Measurements from ENCODE around the gene MTO1.
"Not testable (repeated sequence)": the region's sequence is repeated elsewhere in the genome, so short reads cannot be mapped to it uniquely, and the experiment has no call there.

Gene MTO1

DNA sequence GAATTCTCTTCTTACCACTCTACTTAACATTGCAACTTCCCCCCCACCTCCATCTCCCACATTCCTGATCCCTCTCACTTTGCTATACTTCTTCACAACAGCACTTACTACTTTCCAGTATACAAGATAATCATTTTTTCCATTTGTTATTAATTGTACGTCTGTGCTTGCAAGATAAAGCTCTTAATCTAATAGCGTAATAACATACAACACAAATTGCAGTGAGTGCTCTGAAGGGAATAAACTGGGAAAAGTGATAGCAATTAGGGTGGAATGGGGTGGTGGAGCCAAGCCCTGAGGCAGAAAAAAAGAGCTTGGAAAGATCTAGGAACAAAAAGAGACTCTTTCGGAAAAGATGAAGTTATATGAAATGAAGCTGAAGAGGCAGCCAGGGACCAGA is 18.0 kb upstream of the MTO1 start:
- Mint-ChIP-seq H3K27ac (no peak overlapping the region), H3K36me3 (ENCODE audit: low read depth) (no peaks in the 10 kb centered on the region), H3K4me1 (no peaks in the 10 kb centered on the region), H3K27me3 (ENCODE audit: low read depth) (peaks cover 4% of the 10 kb centered on the region), H3K9me3 (no peaks in the 10 kb centered on the region), H3K4me3 (no peak overlapping the region)
- TF ChIP-seq, protein P1, sequence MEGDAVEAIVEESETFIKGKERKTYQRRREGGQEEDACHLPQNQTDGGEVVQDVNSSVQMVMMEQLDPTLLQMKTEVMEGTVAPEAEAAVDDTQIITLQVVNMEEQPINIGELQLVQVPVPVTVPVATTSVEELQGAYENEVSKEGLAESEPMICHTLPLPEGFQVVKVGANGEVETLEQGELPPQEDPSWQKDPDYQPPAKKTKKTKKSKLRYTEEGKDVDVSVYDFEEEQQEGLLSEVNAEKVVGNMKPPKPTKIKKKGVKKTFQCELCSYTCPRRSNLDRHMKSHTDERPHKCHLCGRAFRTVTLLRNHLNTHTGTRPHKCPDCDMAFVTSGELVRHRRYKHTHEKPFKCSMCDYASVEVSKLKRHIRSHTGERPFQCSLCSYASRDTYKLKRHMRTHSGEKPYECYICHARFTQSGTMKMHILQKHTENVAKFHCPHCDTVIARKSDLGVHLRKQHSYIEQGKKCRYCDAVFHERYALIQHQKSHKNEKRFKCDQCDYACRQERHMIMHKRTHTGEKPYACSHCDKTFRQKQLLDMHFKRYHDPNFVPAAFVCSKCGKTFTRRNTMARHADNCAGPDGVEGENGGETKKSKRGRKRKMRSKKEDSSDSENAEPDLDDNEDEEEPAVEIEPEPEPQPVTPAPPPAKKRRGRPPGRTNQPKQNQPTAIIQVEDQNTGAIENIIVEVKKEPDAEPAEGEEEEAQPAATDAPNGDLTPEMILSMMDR (IDR thresholded peaks at IDR 0.05; ENCODE audit: unreplicated experiment in 3 of 3), result no peak

DNA sequence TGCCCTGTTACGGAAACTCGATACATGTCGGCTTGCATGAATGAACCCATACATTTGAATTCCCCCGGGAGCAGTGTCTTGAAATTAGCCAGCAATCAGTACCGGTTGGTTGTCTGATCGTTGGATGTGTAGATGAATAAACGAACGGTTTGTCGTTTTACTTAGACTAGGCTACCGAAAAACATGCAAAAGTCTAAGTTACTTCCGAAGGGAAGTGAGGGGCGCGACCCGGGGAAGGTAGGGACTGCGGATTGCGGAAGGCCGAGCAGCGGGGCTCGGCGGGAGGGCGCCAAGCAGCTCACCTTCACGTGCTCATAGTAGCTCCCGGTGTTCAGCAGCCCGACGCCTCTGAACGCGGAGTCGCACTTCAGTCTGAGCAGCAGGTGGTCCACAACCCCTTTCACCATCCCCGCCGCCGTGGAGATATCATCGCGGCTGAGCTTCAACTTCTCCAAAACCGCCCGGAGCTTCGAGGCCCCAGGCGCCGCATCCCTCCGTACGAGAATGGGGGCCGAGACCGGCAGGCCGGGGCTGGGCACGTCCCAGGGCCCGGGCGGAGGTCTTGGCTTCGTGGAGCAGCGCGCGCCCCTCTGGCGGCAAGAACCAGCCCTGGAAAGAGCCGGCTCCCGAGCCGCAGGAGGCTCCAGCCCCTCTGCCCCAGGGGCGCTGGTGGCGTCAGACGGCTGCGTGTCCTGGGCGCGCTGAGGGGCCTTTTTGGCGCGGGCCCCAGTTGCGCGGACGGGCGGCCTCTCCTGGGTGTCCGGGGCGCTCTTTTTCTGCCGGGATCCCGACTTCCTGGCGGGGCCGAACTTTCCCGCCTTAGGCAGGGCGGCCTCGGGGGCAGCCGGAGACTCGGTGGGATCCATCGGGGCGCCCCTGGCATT is 10.1 kb upstream of the MTO1 start:
- Mint-ChIP-seq H3K27ac (no peak overlapping the region), H3K36me3 (ENCODE audit: low read depth) (no peaks in the 10 kb centered on the region), H3K27me3 (ENCODE audit: low read depth) (peaks cover 14% of the 10 kb centered on the region), H3K4me1 (no peaks in the 10 kb centered on the region), H3K4me3 (peak overlapping the region; percentile 38 to 75 (median 53)), H3K9me3 (peaks cover 3% of the 10 kb centered on the region)
- TF ChIP-seq, protein P1 (IDR thresholded peaks at IDR 0.05; ENCODE audit: unreplicated experiment in 3 of 3), result no peak

- no peaks in the 10 kb centered on the region for H3K4me1 Mint-ChIP-seq
- H3K27me3 Mint-ChIP-seq (ENCODE audit: low read depth), result peaks cover 14% of the 10 kb centered on the region
- H3K27ac Mint-ChIP-seq, result no peak within 1 kb of the TSS
- H3K9me3 Mint-ChIP-seq, result peaks cover 3% of the 10 kb centered on the region
- TF ChIP-seq, protein P1 (IDR thresholded peaks at IDR 0.05; ENCODE audit: unreplicated experiment in 3 of 3), result no peak
- H3K4me3 Mint-ChIP-seq, result peak within 1 kb of the TSS; percentile 38 to 75 (median 53)
- no peaks in the 10 kb centered on the region for H3K36me3 Mint-ChIP-seq (ENCODE audit: low read depth)
Measured at GRCh38 chr6:73452107-73452461, 9.5 kb upstream of the MTO1 start, which contains the start of gene CGAS. TSS of gene CGAS (minus strand) at chr6:73452297. CDS start at chr6:73452181, 116 bp downstream.

DNA sequence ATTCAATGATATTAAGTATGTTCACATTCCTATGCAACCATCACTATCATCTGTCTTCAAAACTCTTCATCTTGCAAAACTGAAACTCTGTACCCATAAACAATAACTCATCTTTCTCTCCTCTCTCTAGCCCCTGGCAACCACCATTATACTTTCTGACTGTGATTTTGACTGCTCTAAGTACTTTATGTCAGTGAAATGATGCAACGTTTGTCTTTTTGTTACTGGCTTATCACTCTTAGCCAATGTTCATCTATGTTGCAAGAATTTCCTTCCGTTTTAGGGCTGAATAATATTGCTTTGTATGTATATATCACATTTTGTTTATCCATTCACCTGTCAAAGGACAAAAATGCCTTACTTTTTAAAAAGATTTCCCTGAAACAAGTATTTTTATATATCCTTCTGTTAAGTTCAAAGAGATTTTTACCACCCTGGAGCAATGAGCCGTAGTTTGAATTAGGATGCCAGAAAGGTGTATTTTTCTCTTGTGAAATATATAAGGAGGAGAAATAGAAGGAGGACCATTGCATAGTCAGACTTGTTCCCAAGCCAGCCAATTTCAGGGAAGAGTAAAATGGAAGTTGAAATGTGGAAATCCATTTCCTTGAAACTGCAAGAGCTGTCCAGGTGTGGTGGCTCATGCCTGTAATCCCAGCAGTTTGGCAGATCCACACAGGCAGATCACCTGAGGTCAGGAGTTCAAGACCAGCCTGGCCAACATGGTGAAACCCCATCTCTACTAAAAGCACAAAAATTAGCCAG is 5.5 kb upstream of the MTO1 start:
- H3K4me1 Mint-ChIP-seq, result no peaks in the 10 kb centered on the region
- H3K36me3 Mint-ChIP-seq (ENCODE audit: low read depth), result no peaks in the 10 kb centered on the region
- no peak overlapping the region for H3K4me3 Mint-ChIP-seq
- no peak overlapping the region for H3K27ac Mint-ChIP-seq
- TF ChIP-seq, protein P1 (IDR thresholded peaks at IDR 0.05; ENCODE audit: unreplicated experiment in 3 of 3), result no peak
- H3K27me3 Mint-ChIP-seq (ENCODE audit: low read depth), result peaks cover 4% of the 10 kb centered on the region
- no peaks in the 10 kb centered on the region for H3K9me3 Mint-ChIP-seq

- H3K36me3 Mint-ChIP-seq (ENCODE audit: low read depth); H3K27ac Mint-ChIP-seq; H3K9me3 Mint-ChIP-seq; H3K27me3 Mint-ChIP-seq (ENCODE audit: low read depth): not testable (repeated sequence)
- peaks cover 10% of the 10 kb centered on the region for H3K4me1 Mint-ChIP-seq
- H3K4me3 Mint-ChIP-seq, result peak overlapping the region; percentile 25 to 77 (median 68)
Measured at GRCh38 chr6:73459474-73459873, 2.1 kb upstream of the MTO1 start.

DNA sequence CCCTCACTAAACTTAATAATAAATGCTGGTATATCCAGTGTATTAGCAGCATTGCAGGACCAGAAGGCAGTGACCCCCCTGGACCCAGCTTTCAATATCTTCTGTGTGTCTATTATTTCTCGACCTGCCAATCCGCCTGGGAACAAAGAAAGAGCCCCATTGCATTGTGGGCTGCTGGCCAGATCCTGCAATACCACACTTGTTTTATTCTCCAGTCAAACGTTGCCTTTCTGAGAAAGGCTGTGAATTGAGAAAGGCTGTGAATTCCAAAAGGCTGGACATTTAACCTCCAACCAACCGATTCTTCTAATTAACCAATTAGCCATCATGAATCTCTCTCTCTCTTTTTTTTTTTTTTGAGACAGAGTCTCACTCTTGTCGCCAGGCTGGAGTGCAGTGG is 1.5 kb upstream of the MTO1 start:
- Mint-ChIP-seq H3K4me1 (peaks cover 10% of the 10 kb centered on the region), H3K27ac (peak overlapping the region in 1 of 3 experiments; percentile 39), H3K9me3 (no peaks in the 10 kb centered on the region), H3K27me3 (ENCODE audit: low read depth) (no peaks in the 10 kb centered on the region), H3K4me3 (peak overlapping the region; percentile 52 to 69 (median 67)), H3K36me3 (ENCODE audit: low read depth) (peaks cover 7% of the 10 kb centered on the region)
- TF ChIP-seq, protein P1 (IDR thresholded peaks at IDR 0.05; ENCODE audit: unreplicated experiment in 3 of 3), result no peak

Data from nephron (organoid).